H1 (cell line): ENCODE data around the gene MAFF. TPM values are rescaled to one million over a fixed set of nuclear protein-coding genes. Genes with fewer than 3 reads are reported as not detected.

ENCODE experiments used
- CTCF ChIA-PET: fragments of 300-600 bp; sonication (Branson Sonifier 250); formaldehyde crosslinking; loops from one replicate; lab custom pipeline; 2021; ENCODE audit not compliant: partially characterized antibody; lab: Charles Lee
- POLR2A ChIA-PET: fragments of 300-600 bp; sonication (Branson Sonifier 250); formaldehyde crosslinking; loops from one replicate; lab custom pipeline; 2021; ENCODE audit warnings: inconsistent platforms; ENCODE audit not compliant: partially characterized antibody; lab: Charles Lee
- DNase-seq, 2 experiments: peaks; one replicate each; pipeline versions ENCODE4 v3.0.0 to v3.0.0-alpha.2; 2010 to 2022; ENCODE audit warnings: low spot score in 2 of 2, low read depth in 1 of 2, mixed read lengths in 1 of 2
- FAIRE-seq: peaks from 2 replicates; lab custom pipeline; 2011; peaks lifted over from hg19 to GRCh38; lab: Jason Lieb, UNC
- H2AFZ ChIP-seq: 2 replicates; pipeline ENCODE4 v1.8.1; 2012; ENCODE audit warnings: low read length, inconsistent platforms
- H2AK5ac ChIP-seq: 2 replicates; pipeline ENCODE4 v1.6.1; 2013; ENCODE audit warnings: low read depth, low read length
- H2BK120ac ChIP-seq: replicated peaks from 2 replicates; pipeline ENCODE3; 2013; ENCODE audit warnings: low read depth, low read length, inconsistent platforms
- H2BK12ac ChIP-seq: 2 replicates; pipeline ENCODE4 v1.6.1; 2013; ENCODE audit warnings: low read depth, low read length
- H2BK15ac ChIP-seq: 2 replicates; pipeline ENCODE4 v1.6.1; 2013; ENCODE audit warnings: low read length
- H2BK20ac ChIP-seq: 2 replicates; pipeline ENCODE4 v1.6.1; 2013; ENCODE audit warnings: low read length
- H2BK5ac ChIP-seq: 2 replicates; pipeline ENCODE4 v1.6.1; 2013; ENCODE audit warnings: low read depth, low read length
- H3K14ac ChIP-seq: 2 replicates; pipeline ENCODE4 v1.6.1; 2013; ENCODE audit warnings: inconsistent platforms; ENCODE audit not compliant: insufficient read length
- H3K18ac ChIP-seq: 2 replicates; pipeline ENCODE4 v1.6.1; 2013; ENCODE audit warnings: low read length; ENCODE audit errors: extremely low read depth
- H3K23ac ChIP-seq: 2 replicates; pipeline ENCODE4 v1.6.1; 2013; ENCODE audit warnings: inconsistent platforms; ENCODE audit not compliant: insufficient read length
- H3K23me2 ChIP-seq: 2 replicates; pipeline ENCODE4 v1.6.1; 2013; ENCODE audit warnings: low read depth, low read length
- H3K27ac ChIP-seq: 2 replicates; pipeline ENCODE4 v1.6.1; 2011; ENCODE audit warnings: low read depth, low read length, inconsistent platforms
- H3K27me3 ChIP-seq, 4 experiments: replicated peaks in 1 of 4; 1 replicate in 1 of 4; 2 replicates in 3 of 4; pipeline versions ENCODE4 v1.6.1 to v1.8.1; 2011 to 2013; ENCODE audit warnings: low read length in 3 of 4, mild to moderate bottlenecking in 3 of 4, inconsistent platforms in 2 of 4, mixed read lengths in 2 of 4, moderate library complexity in 1 of 4; ENCODE audit not compliant: control insufficient read depth in 3 of 4, insufficient read depth in 3 of 4; ENCODE audit errors: extremely low read depth in 1 of 4
- H3K36me3 ChIP-seq, 4 experiments: 2 replicates each; pipeline versions ENCODE4 v1.6.1 to v1.8.1; 2011 to 2013; ENCODE audit warnings: mild to moderate bottlenecking in 4 of 4, low read length in 3 of 4, moderate library complexity in 2 of 4, control low read depth in 1 of 4, inconsistent platforms in 1 of 4; ENCODE audit not compliant: insufficient read depth in 4 of 4, control insufficient read depth in 2 of 4
- H3K4ac ChIP-seq: replicated peaks from 2 replicates; pipeline ENCODE3; 2013; ENCODE audit warnings: low read length, low read depth, mixed read lengths, inconsistent platforms; ENCODE audit not compliant: insufficient read length
- H3K4me1 ChIP-seq, 4 experiments: replicated peaks in 1 of 4; 1 replicate in 1 of 4; 2 replicates in 3 of 4; pipeline versions ENCODE4 v1.6.1 to v1.8.1; 2011 to 2013; ENCODE audit warnings: low read length in 3 of 4, inconsistent platforms in 2 of 4, mixed read lengths in 1 of 4; ENCODE audit not compliant: insufficient read depth in 4 of 4, control insufficient read depth in 3 of 4
- H3K4me2 ChIP-seq, 2 experiments: 2 replicates each; pipeline versions ENCODE4 v1.6.1 to v1.8.1; 2011 to 2013; ENCODE audit warnings: low read depth in 2 of 2, low read length in 2 of 2, control low read depth in 1 of 2, inconsistent platforms in 1 of 2, mild to moderate bottlenecking in 1 of 2; ENCODE audit not compliant: insufficient read depth in 1 of 2
- H3K4me3 ChIP-seq, 4 experiments: fragments of 200-600, 300-600 bp in 1 of 4; sonication (generic), shearing (Covaris generic), sonication (Bioruptor Twin) in 1 of 4; 2 replicates each; pipeline versions ENCODE4 v1.5.1 to v1.8.1; 2011 to 2016; ENCODE audit warnings: low read length in 4 of 4, low read depth in 3 of 4, control low read depth in 2 of 4, inconsistent platforms in 2 of 4, mild to moderate bottlenecking in 2 of 4, mixed read lengths in 1 of 4, moderate library complexity in 1 of 4; ENCODE audit not compliant: insufficient read depth in 2 of 4; ENCODE audit errors: extremely low read depth in 1 of 4
- H3K56ac ChIP-seq: replicated peaks from 2 replicates; pipeline ENCODE3; 2013; ENCODE audit warnings: low read depth, mild to moderate bottlenecking, mixed read lengths, low read length, inconsistent platforms; ENCODE audit not compliant: insufficient read length
- H3K79me1 ChIP-seq: 2 replicates; pipeline ENCODE4 v1.6.1; 2013; ENCODE audit warnings: low read depth, low read length, control low read depth
- H3K79me2 ChIP-seq, 2 experiments: 2 replicates each; pipeline versions ENCODE4 v1.6.1 to v1.8.1; 2012 to 2013; ENCODE audit warnings: low read length in 2 of 2, mild to moderate bottlenecking in 2 of 2, inconsistent platforms in 1 of 2; ENCODE audit not compliant: insufficient read depth in 2 of 2, control insufficient read depth in 1 of 2
- H3K9ac ChIP-seq, 4 experiments: replicated peaks in 1 of 4; 1 replicate in 1 of 4; 2 replicates in 3 of 4; pipeline versions ENCODE4 v1.6.1 to v1.8.1; 2011 to 2013; ENCODE audit warnings: low read depth in 3 of 4, low read length in 3 of 4, control low read depth in 2 of 4, mild to moderate bottlenecking in 2 of 4, moderate library complexity in 2 of 4, inconsistent platforms in 1 of 4; ENCODE audit errors: extremely low read depth in 1 of 4
- H3K9me3 ChIP-seq, 2 experiments: 2 replicates each; pipeline versions ENCODE4 v1.6.1 to v1.8.1; 2012 to 2013; ENCODE audit warnings: mild to moderate bottlenecking in 2 of 2, moderate library complexity in 2 of 2, control low read depth in 1 of 2, inconsistent platforms in 1 of 2, low read depth in 1 of 2, low read length in 1 of 2, mixed read lengths in 1 of 2; ENCODE audit not compliant: insufficient read depth in 2 of 2
- H4K20me1 ChIP-seq, 2 experiments: replicated peaks in 1 of 2; 2 replicates each; pipeline versions ENCODE3 to v1.8.1; 2011 to 2013; ENCODE audit warnings: inconsistent platforms in 2 of 2, low read length in 2 of 2, mild to moderate bottlenecking in 1 of 2; ENCODE audit not compliant: insufficient read depth in 2 of 2, control insufficient read depth in 1 of 2
- H4K5ac ChIP-seq: 2 replicates; pipeline ENCODE4 v1.6.1; 2013; ENCODE audit warnings: low read length, low read depth, mixed read lengths, inconsistent platforms; ENCODE audit not compliant: insufficient read length
- H4K8ac ChIP-seq: 2 replicates; pipeline ENCODE4 v1.8.0; 2013; ENCODE audit warnings: mild to moderate bottlenecking, moderate library complexity, low read length, inconsistent platforms; ENCODE audit not compliant: insufficient read depth; ENCODE audit errors: extremely low read depth
- H4K91ac ChIP-seq: replicated peaks from 2 replicates; pipeline ENCODE3; 2013; ENCODE audit warnings: low read length, mixed read lengths, inconsistent platforms; ENCODE audit not compliant: insufficient read length
- CBX8 ChIP-seq: fragments of 300-800, 300-1000 bp; sonication (generic); IDR thresholded peaks from 2 replicates; pipeline ENCODE4 v1.7.1; 2016; ENCODE audit warnings: low read depth, low read length, borderline replicate concordance
- CREB1 ChIP-seq: IDR thresholded peaks from 2 replicates; pipeline ENCODE4 v1.6.1; 2012; ENCODE audit warnings: inconsistent platforms
- WGBS, 2 experiments: shearing (Covaris generic) in 1 of 2; methylation state at CpG; one replicate each; pipeline versions ENCODE4 v1.1.6 to v1.1.7; 2013 to 2015; ENCODE audit warnings: low lambda C conversion rate in 2 of 2, mixed read lengths in 2 of 2, inconsistent platforms in 1 of 2, low coverage in 1 of 2, missing lambda C conversion rate in 1 of 2; ENCODE audit not compliant: insufficient replicate concordance in 2 of 2, insufficient coverage in 1 of 2, insufficient read length in 1 of 2; ENCODE audit errors: extremely low coverage in 1 of 2, missing lambda C conversion rate in 1 of 2; 5-methylcytosine and 5-hydroxymethylcytosine counted together
- polyA plus RNA-seq, 7 experiments: library from polyadenylated mRNA; depleted of rRNA in 3 of 7; stranded (reverse) in 5 of 7; unstranded in 2 of 7; fragments of >200 nt in 5 of 7; fragments of 200-250 nt in 2 of 7; gene quantifications; 1 replicate in 5 of 7; 2 replicates in 1 of 7; 4 replicates in 1 of 7; pipeline versions ENCODE4 v1.2.1 to v1.2.3, GENCODE V29; 2011 to 2013; ENCODE audit warnings: missing spikeins in 2 of 7, mixed read lengths in 2 of 7
- total RNA-seq: library from RNA; stranded (reverse); fragmentation: NEBNext Ultra II Directional; extraction: Animal tissue kit (Norgen Biotek cat#: 25700); gene quantifications from 2 replicates; pipeline ENCODE4 v1.2.1, GENCODE V29; 2021

Gene MAFF
- total and polyA plus RNA-seq, 2 of the 8 experiments (the other 6 are each of a cell fraction or from before 2014, with no cell fraction given), result 1.5 to 6.3 TPM

DNA sequence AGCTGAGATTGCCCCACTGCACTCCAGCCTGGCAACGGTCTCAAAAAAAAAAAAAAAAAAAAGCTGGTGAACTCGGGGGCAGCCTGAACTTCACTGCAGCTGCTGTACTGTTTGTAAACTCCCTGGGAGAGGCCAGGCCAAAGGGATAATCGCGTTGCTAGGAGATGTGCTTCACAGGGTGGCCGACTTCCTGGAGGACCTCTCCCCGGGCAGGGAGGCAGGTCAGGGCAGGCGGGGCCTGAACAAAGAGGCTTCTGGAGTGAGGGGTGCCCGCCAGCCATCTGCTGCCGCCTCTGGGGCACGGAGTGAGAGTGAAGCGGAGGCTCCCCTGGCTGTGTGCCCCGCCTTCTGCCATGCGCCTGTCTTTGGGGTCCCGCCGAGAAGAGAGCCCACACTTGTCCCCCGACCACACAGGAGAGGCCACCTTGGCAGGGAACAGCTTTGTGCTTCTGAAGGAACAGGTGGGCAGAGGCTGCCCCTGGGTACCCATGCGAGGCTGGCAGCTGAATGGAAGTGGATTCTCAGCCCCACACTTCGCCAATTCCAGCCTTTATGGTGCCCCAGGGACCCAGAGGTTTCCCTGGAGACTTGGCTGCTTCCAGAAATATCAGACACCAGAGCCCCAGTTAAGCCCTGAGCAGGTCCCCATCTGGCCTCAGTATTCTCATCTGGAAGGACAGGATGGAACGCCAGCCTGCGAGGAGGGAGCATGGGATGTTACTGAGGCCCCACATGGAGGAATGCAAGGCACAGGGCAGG is 41.4 kb downstream of the MAFF start:
- ChIA-PET CTCF (interaction anchor here (0.6 to 1.6 kb wide), 6 partner anchors 11 to 1784 kb away, joined by 3 to 5 read pairs (median 4); no protein-coding TSS in a partner anchor), POLR2A (interaction anchor here (1.1 to 1.5 kb wide), 3 partner anchors 23 to 48 kb away, joined by 3 to 4 read pairs (median 3); no protein-coding TSS in a partner anchor)
- peaks cover 7 to 15% (median 13%) of the 10 kb centered on the region in 4 experiments for H3K36me3 ChIP-seq
- H2BK120ac ChIP-seq, result no peak overlapping the region
- H4K20me1 ChIP-seq, result peaks cover 0 to 10% of the 10 kb centered on the region in 2 experiments
- H3K4me3 ChIP-seq, result no peak overlapping the region
- H3K23me2 ChIP-seq, result no peaks in the 10 kb centered on the region
- H3K79me1 ChIP-seq, result peaks cover 6% of the 10 kb centered on the region
- no peak overlapping the region for H2BK15ac ChIP-seq
- peak overlapping the region; percentile 58; the same call in 1 of the 2 replicates for H3K27ac ChIP-seq
- H2BK12ac ChIP-seq, result no peak overlapping the region
- no peak overlapping the region for H3K9ac ChIP-seq
- H2BK20ac ChIP-seq, result no peak overlapping the region
- no peaks in the 10 kb centered on the region for H3K27me3 ChIP-seq
- 87% methylated on average over 18 of the region's 20 CpGs; no CpG with 5 or more reads in 1 of the 2 experiments for WGBS, 2 experiments
- no peak overlapping the region for H3K4ac ChIP-seq
- TF ChIP-seq CREB1, result no peak
- no peak for TF ChIP-seq CBX8
- TF ChIP-seq, all 59 proteins: peak for 0
- Histone ChIP-seq H3K14ac (no peak overlapping the region), H2BK5ac (no peak overlapping the region), H3K56ac (no peak overlapping the region), H4K5ac (no peak overlapping the region), H2AK5ac (no peak overlapping the region), H3K23ac (no peak overlapping the region), H3K4me2 (no peak overlapping the region), H4K91ac (no peak overlapping the region), H3K18ac (no peak overlapping the region), H2AFZ (no peak overlapping the region), H3K79me2 (0 out of 4 replicates have a peak, but pooled peaks cover 0 to 2% of the 10 kb centered on the region in 2 experiments), H3K4me1 (peaks cover 0 to 9% (median 0%) of the 10 kb centered on the region in 4 experiments; a peak in 4 of 7 replicates), H4K8ac (no peak overlapping the region), H3K9me3 (no peaks in the 10 kb centered on the region)
- FAIRE-seq (no peak), DNase-seq (no peak)
